Activated T-cell treated with anti-CD3 and anti-CD28 coated beads for 48 hours (primary cell): ENCODE results near the gene LRIG1.

ENCODE experiments used
- DNase-seq: peaks from one replicate; pipeline ENCODE4 v3.0.0-alpha.2; 2020; ENCODE audit warnings: low read depth

LRIG1 gene

DNA sequence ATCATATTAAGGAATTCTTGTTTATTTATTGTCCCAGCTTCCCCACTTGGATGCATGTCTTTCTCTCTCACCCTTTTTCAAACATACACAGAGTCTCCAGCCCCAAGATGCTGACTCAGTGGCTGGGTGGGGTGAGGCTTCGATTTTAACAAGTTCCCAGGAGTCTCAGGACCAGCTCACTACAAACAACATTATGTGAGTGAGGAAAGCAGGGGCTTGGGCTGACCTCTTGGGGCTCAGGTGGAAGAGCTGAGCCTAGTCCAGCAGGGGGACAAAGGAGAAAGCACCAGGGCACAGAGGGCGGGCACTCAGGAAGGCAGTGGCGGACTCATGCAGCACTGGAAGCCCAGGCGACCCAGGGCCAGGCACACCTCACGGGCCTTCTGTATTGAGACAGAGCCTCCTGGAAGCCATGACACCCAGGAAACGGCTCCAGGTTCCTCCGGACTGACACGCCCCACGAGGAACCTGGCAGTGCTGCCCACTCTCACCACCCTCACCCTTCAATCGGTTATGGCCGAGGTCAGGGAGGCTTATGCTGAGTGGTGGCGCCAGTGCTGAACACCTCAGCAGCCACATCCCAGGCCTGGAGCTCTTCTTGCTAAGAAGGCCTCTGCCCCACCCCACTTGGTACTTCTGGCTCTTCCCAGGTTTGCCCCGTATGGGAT, 97.4 kb downstream of the LRIG1 start:
- DNase-seq, result no peak

DNA sequence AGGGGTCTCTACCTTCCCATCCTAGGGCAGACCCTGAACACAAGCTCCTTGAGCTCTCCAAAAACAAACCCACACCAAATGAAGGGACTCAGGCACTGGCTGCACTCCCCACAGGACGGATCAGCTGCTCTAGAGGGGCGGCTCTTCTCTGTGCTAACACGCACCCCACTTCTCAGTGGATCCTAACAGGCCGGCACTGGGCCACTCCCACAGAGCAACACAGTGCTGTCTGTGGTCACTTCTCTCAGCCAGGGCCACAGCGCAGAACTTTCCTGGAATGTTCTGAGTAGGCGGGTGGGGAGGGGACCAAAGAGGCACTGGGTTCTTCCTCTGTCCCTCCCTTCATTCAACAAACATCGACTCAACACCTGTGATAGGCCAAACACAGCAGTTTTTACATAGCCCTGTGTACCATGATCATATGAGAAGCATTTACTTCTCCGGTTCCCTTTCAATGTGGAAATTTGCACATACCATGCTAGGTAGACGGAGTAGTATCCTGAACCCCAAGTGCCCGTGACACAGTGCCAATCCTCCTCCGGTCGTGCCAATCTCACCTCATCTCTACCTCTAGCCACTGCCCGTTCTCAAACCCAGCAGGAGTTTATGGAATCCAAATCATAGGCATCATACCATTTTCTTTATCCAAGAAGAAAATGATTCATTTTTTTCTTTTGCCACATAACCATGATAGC, 98.1 kb downstream of the LRIG1 start:
- no peak for DNase-seq

DNA sequence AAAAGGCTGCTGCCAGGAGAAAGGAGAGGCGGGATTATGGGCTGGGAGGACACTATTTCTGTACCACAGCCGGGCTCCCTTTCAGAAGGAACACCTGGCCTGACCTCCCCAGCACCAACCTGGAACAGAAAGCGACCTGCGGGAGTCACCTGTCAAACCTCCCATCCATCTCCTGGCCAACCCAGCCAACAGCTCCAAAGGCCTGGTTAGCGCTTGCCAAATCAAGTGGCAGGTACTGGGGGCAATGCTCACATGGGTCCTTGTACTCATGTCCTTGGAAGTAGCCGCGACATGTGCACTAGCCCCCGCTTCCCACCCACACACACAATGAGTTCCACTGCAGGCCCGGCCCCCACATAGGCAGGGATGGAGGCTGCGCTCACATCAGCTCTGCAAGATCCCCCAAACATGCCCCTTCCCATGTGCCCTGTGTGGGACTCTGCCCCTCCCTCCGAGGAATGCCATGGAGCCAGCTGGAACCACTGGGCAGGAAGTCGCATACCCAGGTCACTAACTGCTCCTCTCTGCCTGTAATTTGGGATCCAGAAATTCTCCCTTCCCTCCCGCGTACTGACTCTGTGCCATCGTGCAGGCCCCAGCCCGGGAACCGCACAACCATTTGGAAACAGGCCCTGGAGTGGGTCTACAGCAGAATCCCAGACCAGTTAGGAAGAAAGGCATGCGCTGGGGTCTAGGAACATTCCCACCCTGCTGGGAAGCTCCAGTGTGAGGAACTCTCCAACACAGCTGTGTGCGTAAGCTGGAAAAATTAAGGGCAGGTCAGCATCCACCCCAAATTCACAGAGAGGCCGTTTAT, 98.9 kb downstream of the LRIG1 start:
- no peak for DNase-seq

DNA sequence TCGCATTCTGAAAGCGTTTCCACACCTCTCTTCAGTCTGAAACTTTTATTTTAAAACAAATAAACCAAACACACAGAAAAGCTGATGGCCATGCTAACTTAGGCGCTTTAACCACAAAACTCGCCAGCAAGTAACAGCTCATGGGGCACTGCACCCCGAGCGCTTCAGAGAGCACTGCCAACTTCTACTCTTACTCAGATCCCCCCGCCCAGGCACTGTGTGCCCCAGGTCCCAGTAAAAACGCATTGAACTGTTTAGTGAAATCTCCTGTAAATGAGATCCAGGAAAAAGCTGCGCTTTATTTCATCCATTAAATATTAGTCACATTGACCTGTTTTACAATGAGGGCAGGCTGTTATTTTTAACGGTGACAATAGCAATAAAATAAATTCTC, 99.7 kb downstream of the LRIG1 start:
- no peak for DNase-seq

DNA sequence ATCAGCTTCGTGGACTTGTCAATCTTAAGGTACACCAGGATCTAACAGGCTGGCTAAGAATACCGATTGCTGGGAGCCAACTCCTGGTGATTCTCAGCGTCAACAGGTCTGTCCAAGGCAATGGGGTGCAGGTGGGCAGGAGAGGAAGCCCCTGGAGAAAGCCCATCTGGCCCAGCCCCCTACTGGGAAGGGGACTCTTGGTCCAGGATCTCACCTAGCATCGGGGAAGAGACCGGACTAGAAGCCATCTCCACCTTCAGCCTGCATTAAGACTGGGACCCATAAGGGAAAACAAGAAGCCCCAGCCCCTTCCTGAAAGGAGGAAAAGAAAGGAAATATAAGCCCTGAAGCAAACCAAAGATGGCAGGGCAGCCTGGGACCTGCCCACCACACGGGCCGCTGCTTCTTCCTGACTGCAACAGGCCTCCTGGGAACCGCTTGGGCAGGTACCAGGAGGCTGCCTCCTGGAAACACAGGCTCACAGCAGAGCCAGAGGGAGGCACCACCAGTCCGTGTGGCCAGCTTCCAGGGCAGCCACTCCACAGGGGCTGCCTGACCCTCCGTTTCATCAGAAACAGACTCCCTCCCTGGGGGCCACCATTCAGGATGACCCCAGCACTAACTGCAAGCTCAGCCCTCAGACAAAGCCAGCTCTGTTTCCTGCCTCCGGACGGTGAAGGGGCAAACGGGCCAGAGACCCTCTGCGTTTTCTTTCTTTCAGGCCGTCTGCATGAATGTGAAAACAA, 100.2 kb downstream of the LRIG1 start:
- no peak for DNase-seq

DNA sequence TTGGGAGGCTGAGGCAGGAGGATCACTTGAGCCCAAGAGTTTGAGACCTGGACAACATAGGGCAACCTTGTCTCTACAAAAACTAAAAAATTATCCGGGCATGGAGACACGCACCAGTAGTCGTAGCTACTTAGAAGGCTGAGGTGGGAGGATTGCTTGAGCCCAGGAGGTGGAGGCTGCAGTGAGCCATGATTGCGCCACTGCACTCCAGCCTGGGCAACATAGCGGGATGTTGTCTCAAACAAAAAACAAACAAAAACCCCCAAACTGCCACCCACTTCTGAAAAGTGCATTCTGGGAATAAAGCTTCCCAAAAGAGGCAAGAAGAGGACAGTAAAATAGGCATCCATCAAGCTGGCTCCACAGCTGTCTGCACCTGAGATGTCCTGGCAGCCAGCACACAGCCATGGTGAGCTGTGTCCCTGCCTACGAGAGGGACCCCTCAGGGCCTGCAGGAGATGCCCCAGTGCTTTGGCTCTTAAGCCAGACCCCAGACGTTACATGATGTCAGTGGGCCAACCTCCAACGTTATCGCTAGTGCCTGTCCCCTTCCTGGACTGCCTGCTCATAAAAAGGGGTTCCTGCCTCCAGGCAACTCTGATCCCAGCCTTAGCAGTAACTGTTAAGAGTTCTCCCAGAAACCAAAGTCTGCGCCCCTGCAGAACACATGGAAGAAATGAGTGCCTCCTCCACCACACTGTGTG, 101.1 kb downstream of the LRIG1 start:
- DNase-seq, result no peak

DNA sequence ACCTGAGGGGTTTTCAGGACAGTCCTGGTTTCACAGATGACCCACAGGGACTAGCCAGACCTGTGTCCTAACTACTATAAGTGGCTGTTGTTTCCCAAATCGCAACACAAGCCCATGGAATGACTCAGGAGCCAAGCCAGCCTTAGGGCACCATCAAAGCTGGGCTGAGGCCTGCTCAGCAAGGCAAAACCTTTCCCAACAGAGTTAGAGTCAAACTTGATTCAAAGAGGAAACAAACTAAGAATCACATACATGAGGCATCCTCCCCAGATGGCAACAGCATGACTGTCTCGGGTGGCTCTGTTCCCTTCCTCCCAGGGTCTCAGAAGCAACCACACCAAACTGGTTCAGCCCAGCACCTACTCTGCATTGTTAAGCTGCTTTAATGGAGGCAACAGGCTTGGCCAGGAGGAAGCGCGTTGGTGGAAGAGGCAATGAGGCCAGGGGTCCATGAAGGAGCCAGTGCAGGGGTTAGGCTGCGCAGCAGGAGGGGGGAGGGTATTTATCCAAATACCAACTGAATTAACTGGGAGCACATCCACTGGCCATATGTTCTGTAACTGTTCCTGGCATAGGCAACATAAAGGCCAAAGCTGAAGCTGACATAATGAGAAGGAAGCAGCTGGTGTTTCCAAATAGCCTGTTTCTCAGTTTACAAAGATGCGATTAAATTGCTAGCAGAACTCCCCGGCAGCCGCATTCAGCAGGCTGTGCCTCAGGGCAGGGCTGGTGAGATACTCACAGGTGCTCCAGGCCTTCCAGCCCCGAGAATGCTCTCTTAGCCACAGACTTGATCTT, 102.4 kb downstream of the LRIG1 start:
- DNase-seq, result no peak

DNA sequence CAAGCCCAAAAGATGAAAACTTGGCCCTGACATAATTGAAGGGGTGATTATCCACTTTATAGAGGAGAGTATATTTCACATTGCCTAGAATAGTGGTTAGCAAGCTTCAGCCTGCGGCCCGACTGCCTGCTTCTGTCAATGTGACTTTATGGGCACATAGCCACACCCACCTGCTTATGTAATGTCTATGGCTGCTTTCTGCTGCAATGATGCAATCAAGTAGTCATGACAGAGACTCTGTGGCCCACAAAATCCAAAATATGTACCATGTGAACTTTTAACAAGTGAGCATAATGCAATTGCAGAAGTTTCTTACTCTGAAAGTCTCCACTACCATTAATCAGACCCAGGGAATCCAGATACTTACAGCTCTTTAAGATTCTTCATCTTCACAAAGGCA, 103.1 kb downstream of the LRIG1 start:
- no peak for DNase-seq

DNA sequence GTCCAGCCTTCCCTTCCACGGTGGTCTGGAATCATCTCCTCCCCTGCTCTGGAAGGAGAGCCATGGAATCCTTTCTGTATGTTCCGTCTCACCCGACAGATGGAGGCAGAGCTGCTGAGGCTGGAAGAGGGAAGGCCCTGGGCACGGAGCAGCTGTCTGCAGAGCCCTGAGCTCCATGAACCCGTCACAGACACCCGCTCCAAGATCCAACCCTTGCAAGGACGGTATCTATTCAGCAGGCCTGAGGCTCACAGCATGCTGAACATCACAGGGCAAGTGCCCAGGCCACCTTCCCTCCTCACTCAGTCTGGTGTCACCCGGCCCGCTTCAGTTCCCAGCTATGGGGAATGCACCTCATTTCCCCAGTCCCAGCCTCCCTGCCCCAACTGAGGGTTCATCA, 103.9 kb downstream of the LRIG1 start:
- DNase-seq, result no peak

DNA sequence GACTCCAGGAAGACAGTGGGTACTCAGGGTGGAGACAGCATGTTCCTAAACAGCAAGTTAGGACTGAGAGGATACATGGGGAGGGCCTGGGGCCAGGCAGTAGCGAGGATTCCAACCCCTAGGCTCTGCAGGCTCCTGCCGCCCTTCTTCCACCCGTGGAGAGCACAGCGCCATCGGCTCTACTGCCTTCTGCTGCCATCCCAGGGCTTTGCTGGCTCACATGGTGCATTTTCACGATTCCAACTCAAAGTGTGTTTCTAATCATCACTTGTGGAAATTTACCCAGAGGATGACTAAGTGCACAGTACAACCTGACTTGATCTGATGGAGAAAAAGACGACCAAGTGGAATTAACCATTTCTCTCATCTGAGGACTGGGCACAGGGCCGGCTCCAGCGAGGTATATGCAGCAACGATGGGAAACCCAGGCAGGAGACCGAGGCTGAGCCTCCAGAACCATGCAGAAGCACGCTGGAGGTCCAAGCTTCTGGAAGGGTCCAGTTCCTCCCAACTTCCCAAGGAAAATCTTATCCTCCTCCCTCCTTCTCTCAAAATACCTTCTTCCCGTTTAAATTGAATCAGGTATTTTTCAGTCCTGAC, 104.6 kb downstream of the LRIG1 start:
- DNase-seq, result no peak

DNA sequence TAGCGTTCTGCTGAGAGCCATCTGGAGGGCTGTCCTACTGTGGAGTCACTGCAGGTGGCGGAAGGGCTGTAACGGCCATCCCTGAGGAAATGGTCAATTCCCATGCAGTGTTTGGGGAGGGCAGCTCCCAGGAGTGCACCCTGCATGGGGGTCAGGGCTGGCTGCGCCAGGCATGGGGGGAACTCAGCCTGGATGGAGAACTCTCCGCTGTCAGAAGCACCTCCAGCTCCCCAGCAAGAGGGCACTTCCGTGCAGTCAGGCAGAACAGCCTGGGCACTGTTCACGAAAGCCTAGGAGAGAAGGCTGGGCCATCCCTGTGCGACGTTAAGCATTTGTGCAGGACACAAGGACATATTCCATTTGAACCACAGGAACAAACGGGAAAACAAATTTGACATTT, 105.2 kb downstream of the LRIG1 start:
- no peak for DNase-seq

DNA sequence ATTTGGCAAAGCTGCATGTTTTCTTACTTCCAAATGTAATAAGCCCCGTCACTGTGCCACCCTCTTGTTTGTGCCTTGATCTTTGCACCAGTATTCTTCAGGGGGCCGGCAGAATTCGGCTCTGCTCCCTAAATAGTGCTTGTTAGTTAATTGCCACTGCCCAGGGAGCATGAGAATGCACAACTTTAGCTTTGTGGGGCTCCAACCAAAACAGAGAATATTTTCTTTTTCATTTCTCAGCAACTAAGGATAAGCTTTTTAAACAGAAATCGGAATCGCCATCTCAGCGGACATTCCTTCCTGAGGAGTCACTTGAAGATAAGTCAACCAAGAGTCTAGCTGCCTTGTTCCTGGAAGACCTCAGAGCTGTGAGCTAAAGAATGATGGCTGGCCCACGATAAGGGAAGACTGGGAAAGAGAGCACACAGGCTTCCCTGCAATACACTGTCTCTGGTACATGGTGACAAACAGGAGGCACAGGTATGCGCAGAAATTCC, 106.0 kb downstream of the LRIG1 start:
- no peak for DNase-seq

DNA sequence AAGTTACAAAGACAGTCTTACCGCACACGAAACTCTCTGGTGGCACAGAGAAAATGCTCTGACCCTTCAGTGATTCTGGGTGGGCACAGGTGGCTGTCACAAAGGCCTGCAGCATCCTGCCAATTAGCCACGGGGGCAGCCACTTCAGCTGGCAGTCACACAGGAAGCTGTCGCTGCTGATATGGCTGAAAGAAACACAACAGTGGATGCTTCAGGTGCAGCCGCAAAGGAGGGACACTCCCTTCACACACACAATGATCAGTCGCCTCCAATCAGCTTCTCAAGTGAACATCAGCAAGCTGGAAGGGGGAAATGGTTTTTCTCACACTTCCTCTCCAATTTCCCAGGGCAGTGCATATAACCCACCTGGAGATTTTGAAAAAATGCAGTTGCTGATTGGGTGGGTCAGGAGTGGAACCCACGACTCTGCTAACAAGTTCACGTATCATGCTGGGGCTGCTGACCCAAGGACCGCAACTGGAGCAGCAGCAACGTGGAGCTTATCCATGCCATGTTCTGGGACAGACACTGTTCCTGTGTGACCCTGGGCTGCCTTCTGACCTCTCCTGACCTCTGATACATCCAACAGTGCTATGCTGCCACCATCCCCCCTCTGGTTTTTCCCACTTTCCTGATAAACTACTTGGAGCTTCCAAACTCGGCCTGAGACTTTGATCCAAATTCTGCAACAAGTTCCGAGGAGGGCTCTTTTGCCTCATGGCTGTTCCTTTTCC, 106.6 kb downstream of the LRIG1 start:
- no peak for DNase-seq

DNA sequence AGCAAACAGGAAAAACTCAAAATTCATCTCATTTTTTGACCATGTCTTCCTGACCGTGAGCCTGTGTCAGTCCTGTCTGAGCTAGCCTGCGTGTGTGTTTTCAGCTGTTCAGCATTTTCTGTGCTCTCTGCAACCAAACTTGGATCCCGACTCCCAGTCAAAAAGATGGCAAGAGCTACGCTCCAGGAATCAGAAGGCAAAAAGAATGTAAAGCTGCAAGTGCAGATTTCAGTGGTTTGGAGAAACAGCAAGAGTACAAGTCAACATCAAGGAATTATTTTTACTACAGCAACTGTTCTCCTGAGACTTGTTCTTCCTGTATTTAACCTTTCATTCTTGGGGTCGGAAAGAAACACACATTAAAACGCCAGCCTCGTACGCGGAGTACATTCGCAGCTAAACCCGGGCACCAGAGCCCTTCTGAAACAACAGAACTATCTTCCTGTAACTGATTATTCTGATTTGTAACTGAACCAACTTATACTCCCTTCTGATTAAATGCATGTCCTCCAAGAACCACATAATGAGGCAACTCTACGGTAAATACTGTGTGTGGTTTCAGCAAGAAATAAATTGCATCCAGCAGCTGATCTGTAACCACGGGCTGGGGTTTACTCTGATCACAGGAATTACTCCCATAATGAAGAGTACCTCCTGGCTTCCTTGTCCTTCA, 107.4 kb downstream of the LRIG1 start:
- no peak for DNase-seq

DNA sequence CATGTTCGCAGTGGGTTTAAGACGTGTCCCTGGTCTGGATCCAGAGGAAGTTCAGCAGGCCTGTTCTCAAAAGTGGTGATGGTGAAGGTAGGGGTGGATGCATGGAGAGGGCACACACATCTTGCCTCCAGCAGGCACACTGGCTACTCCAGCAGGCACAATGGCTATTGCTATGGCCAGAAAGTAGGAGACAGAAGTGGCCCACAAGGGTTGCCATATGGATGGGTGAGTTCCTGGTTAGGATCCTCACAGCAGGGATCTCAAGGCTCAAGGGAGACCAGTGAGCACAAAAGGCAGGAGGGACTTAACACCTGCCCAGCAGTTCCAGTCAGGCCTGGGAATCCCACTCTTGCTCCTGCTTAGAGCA, 107.9 kb downstream of the LRIG1 start:
- DNase-seq, result no peak

DNA sequence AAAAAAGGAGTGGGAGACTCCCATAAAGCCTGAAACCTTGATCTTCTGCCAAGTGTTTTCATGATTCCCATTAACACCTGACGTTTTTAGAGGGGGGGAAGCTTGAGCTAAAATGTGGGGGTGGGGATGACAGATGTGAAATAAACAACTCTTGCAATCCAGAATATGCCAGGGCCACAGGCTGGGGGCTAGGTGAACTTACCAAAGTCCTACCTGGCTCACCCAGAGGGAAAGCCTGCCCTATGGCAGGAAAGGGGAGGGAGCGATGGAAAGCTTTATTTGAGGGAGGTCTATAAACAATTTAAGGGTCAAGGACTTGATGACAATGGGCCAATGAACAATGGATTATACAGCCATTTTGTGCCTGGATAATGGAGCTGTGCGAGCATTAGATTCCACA, 108.3 kb downstream of the LRIG1 start:
- DNase-seq, result no peak

DNA sequence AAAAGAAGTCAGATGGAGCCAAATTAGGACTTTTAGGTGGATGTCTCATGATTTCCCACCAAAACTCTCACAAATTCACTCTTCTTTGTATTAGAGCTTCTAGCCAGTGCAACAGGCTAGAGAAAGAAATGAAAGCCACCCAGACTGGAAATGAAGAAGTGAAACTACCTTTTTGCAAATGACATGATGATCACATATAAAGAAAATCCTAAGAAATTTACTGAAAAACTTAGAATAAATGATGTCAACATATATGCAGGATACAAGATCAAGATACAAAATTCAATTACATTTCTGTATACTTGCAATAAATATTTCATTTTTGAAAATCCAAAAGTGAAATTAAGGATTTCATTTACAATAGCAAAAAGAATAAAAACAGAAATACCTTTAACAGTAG, 110.8 kb downstream of the LRIG1 start:
- DNase-seq, result no peak

DNA sequence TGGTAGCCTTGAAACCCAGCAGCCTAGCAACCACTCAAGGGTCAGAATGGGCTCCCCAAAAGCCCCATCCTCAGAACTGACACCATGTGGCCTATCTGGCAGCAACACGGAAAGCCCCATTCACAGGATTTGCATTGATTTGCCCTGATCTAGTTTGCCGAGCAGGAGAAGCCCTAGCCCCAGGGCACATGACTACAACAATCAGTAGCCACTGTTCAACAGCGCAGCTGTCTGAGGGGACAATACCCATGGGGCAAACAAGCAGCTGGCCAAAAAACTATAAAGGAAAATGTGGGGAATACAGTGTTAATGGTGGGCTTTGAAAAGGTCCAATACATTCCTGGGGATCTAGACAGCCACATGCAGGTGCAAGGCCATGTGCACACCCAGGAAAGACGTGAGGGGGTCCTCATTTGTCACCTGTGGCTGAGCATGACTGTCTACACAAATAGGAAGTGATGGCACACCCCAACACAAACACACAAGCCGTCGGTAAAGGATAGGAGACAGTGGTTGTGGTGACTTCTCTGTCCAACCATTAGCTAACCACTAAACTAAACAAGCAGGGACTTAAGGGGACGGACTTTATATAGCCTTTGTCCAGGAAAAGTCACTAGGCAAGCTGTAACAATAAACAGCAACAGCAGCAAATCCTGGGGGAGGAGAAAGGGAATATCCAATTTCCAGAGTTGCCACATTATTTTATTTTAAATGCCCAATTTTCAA, 113.7 kb downstream of the LRIG1 start:
- no peak for DNase-seq
